SK-N-SH treated with all-trans-retinoic acid at 6 μM for 48 hours (cell line): ENCODE results near the gene CAPN10.

Experiments used
- ATAC-seq: fragments of 200-7000 bp; cut with Tn5 transposase; 3 replicates; pipeline ENCODE4 v1.9.1; 2020; ENCODE audit warnings: mild to moderate bottlenecking, moderate library complexity
- BACH2 ChIP-seq: fragments of 250-450 bp; sonication (Bioruptor Pico); IDR thresholded peaks from 2 replicates; pipeline ENCODE4 v1.9.0; 2021; ENCODE audit warnings: mild to moderate bottlenecking, borderline replicate concordance
- CSDC2 ChIP-seq: fragments of 250-450 bp; sonication (Bioruptor Pico); IDR thresholded peaks from 2 replicates; pipeline ENCODE4 v1.5.0; 2020; ENCODE audit warnings: mild to moderate bottlenecking, moderate library complexity
- ESRRG ChIP-seq: fragments of 250-450 bp; sonication (Bioruptor Pico); IDR thresholded peaks from 2 replicates; pipeline ENCODE4 v1.6.1; 2021; ENCODE audit warnings: mild to moderate bottlenecking
- GLIS3 ChIP-seq: fragments of 250-450 bp; sonication (Bioruptor Pico); IDR thresholded peaks from 2 replicates; pipeline ENCODE4 v1.5.0; 2020; ENCODE audit warnings: mild to moderate bottlenecking, moderate library complexity
- ISL1 ChIP-seq: fragments of 250-450 bp; sonication (Bioruptor Pico); IDR thresholded peaks from 2 replicates; pipeline ENCODE4 v2.1.2; 2022; ENCODE audit warnings: mild to moderate bottlenecking, moderate library complexity
- OSR1 ChIP-seq: fragments of 250-450 bp; sonication (Bioruptor Pico); IDR thresholded peaks from 2 replicates; pipeline ENCODE4 v1.8.0; 2022; ENCODE audit warnings: moderate library complexity, mild to moderate bottlenecking, inconsistent platforms
- PATZ1 ChIP-seq: fragments of 250-450 bp; sonication (Bioruptor Pico); IDR thresholded peaks from 2 replicates; pipeline ENCODE4 v1.8.0; 2020; ENCODE audit warnings: mild to moderate bottlenecking, moderate library complexity, borderline replicate concordance
- RARB ChIP-seq: fragments of 250-450 bp; sonication (Bioruptor Pico); IDR thresholded peaks from 2 replicates; pipeline ENCODE4 v1.8.0; 2021; ENCODE audit warnings: mild to moderate bottlenecking, moderate library complexity
- SNAI2 ChIP-seq: fragments of 250-450 bp; sonication (Bioruptor Pico); IDR thresholded peaks from 2 replicates; pipeline ENCODE4 v1.5.0; 2020; ENCODE audit warnings: mild to moderate bottlenecking, moderate library complexity
- TCF4 ChIP-seq: fragments of 250-450 bp; sonication (Bioruptor Pico); IDR thresholded peaks from 2 replicates; pipeline ENCODE4 v1.8.0; 2021; ENCODE audit warnings: mild to moderate bottlenecking, moderate library complexity, borderline replicate concordance
- TOX ChIP-seq: fragments of 250-450 bp; sonication (Bioruptor Pico); IDR thresholded peaks from 2 replicates; pipeline ENCODE4 v1.8.0; 2021; ENCODE audit warnings: mild to moderate bottlenecking, moderate library complexity, borderline replicate concordance
- TSHZ2 ChIP-seq: fragments of 250-450 bp; sonication (Bioruptor Pico); IDR thresholded peaks from 2 replicates; pipeline ENCODE4 v1.5.0; 2020; ENCODE audit warnings: mild to moderate bottlenecking, moderate library complexity
- ZC3H10 ChIP-seq: fragments of 250-450 bp; sonication (Bioruptor Pico); IDR thresholded peaks from 2 replicates; pipeline ENCODE4 v1.5.1; 2021; ENCODE audit warnings: mild to moderate bottlenecking, moderate library complexity
- ZFP3 ChIP-seq: fragments of 250-450 bp; sonication (Bioruptor Pico); IDR thresholded peaks from 2 replicates; pipeline ENCODE4 v1.5.0; 2020; ENCODE audit warnings: mild to moderate bottlenecking, moderate library complexity
- ZFP30 ChIP-seq: fragments of 450-650 bp; formaldehyde crosslinking; IDR thresholded peaks from 2 replicates; pipeline ENCODE4 v1.5.0; 2022; ENCODE audit warnings: mild to moderate bottlenecking, moderate library complexity
- ZNF565 ChIP-seq: fragments of 450-650 bp; formaldehyde crosslinking; conservative IDR thresholded peaks from 2 replicates; pipeline ENCODE4 v1.5.0; 2020; ENCODE audit warnings: low read depth, mild to moderate bottlenecking, moderate library complexity
- ZNF70 ChIP-seq: fragments of 450-650 bp; formaldehyde crosslinking; IDR thresholded peaks from 2 replicates; pipeline ENCODE4 v1.5.0; 2020; ENCODE audit warnings: mild to moderate bottlenecking, moderate library complexity
- ZNF8 ChIP-seq: fragments of 450-650 bp; formaldehyde crosslinking; IDR thresholded peaks from 2 replicates; pipeline ENCODE4 v1.5.0; 2020; ENCODE audit warnings: mild to moderate bottlenecking, moderate library complexity
- TF ChIP-seq, protein P1 (sequence below): fragments of 250-450 bp; sonication (Bioruptor Pico); IDR thresholded peaks from 2 replicates; pipeline ENCODE4 v1.8.0; 2021; ENCODE audit warnings: low read depth, mild to moderate bottlenecking, moderate library complexity, borderline replicate concordance
- TF ChIP-seq, protein P2 (sequence below): fragments of 250-450 bp; sonication (Bioruptor Pico); IDR thresholded peaks from 2 replicates; pipeline ENCODE4 v1.5.1; 2021; ENCODE audit warnings: mild to moderate bottlenecking, moderate library complexity

The CAPN10 gene

DNA sequence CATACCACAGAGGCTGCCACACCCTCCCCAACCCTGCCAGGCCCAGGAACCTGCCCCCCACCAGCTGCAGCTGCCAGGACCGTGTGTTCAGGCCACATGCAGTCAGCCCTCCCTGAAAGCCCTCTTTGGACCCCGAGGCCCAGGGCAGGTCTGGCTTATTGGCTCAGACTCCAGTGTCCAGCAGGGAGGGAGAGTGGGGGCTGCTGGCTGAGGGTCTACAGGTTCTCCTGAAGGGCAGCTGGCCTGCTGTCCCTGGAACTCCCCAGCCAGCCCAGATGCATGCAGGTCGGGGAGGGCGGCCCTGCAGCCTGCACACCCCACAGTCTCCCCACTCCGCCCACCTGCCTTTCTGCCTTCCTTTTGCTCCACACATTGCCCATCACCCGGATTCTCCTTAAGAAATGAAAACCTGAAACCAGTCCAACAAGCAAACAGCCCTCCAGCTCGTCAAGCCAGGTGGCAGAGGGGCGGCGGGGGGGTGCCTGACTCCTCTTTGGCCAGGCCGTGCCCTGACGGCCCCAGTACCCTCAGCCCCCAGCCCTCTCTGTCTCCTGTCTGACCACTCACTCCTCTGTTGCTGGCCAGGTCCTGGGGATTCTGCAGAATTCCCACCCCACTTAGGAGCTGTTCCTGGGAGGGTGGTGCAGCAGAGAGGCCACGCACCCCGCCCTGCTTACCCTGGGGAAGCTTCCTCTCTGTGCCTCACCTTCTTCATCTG, 56.7 kb downstream of the CAPN10 start:
- ATAC-seq = no peak
- no peak for TF ChIP-seq TSHZ2 (CRISPR knock-in tag)
- no peak for TF ChIP-seq ZNF565 (CRISPR knock-in tag)
- TF ChIP-seq ESRRG (CRISPR knock-in tag) = no peak
- no peak for TF ChIP-seq RARB (CRISPR knock-in tag)
- no peak for TF ChIP-seq GLIS3
- no peak for TF ChIP-seq ZFP30 (CRISPR knock-in tag)
- TF ChIP-seq ISL1 (CRISPR knock-in tag) = no peak
- TF ChIP-seq ZNF70 (CRISPR knock-in tag) = no peak
- no peak for TF ChIP-seq TOX (CRISPR knock-in tag)
- no peak for TF ChIP-seq TCF4 (CRISPR knock-in tag)
- TF ChIP-seq OSR1 = no peak
- TF ChIP-seq, protein P1, sequence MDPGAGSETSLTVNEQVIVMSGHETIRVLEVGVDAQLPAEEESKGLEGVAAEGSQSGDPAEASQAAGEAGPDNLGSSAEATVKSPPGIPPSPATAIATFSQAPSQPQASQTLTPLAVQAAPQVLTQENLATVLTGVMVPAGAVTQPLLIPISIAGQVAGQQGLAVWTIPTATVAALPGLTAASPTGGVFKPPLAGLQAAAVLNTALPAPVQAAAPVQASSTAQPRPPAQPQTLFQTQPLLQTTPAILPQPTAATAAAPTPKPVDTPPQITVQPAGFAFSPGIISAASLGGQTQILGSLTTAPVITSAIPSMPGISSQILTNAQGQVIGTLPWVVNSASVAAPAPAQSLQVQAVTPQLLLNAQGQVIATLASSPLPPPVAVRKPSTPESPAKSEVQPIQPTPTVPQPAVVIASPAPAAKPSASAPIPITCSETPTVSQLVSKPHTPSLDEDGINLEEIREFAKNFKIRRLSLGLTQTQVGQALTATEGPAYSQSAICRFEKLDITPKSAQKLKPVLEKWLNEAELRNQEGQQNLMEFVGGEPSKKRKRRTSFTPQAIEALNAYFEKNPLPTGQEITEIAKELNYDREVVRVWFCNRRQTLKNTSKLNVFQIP (CRISPR knock-in tag) = no peak
- TF ChIP-seq, protein P2, sequence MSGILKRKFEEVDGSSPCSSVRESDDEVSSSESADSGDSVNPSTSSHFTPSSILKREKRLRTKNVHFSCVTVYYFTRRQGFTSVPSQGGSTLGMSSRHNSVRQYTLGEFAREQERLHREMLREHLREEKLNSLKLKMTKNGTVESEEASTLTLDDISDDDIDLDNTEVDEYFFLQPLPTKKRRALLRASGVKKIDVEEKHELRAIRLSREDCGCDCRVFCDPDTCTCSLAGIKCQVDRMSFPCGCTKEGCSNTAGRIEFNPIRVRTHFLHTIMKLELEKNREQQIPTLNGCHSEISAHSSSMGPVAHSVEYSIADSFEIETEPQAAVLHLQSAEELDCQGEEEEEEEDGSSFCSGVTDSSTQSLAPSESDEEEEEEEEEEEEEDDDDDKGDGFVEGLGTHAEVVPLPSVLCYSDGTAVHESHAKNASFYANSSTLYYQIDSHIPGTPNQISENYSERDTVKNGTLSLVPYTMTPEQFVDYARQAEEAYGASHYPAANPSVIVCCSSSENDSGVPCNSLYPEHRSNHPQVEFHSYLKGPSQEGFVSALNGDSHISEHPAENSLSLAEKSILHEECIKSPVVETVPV (CRISPR knock-in tag) = no peak
- TF ChIP-seq BACH2 (CRISPR knock-in tag) = no peak
- TF ChIP-seq CSDC2 (CRISPR knock-in tag) = no peak
- no peak for TF ChIP-seq ZC3H10
- TF ChIP-seq SNAI2 (CRISPR knock-in tag) = no peak
- TF ChIP-seq ZNF8 = no peak
- TF ChIP-seq, all 23 proteins: peak for 0

- ATAC-seq = no peak
- TF ChIP-seq GLIS3 = no peak
- no peak for TF ChIP-seq ZNF8
- no peak for TF ChIP-seq PATZ1 (CRISPR knock-in tag)
Measured at GRCh38 chr2:240643811-240644150, 57.2 kb downstream of the CAPN10 start.

DNA sequence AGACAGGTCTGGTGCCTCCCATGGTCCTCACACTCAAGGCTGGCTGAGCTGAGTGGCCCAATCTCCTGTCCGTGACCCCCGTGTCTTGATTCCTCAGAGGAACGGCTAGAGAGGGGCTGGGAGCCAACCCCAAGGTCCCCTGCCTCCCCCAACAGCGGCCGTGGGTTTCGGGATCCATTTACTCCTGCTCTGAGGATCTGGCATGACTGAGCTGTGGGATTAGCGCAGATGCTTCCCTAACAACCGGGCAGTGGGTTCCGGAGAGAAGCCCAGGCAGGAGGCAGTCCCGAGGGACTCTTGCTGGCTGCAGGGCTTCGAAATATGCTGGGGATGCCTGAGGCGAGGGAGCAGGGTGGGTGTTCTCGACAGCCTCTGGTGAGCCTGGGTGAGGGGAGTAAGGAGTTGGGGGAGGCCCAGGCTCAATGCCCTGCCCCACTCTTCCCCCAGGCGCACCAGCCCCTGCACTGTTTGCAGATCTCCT, 57.7 kb downstream of the CAPN10 start:
- ATAC-seq = no peak
- TF ChIP-seq, protein P2 (CRISPR knock-in tag) = no peak
- TF ChIP-seq TOX (CRISPR knock-in tag) = no peak
- no peak for TF ChIP-seq TCF4 (CRISPR knock-in tag)
- TF ChIP-seq CSDC2 (CRISPR knock-in tag) = no peak
- no peak for TF ChIP-seq GLIS3
- TF ChIP-seq RARB (CRISPR knock-in tag) = no peak
- no peak for TF ChIP-seq ZFP3 (CRISPR knock-in tag)
- no peak for TF ChIP-seq ZNF565 (CRISPR knock-in tag)
- no peak for TF ChIP-seq ZC3H10
- TF ChIP-seq, all 23 proteins: peak for 0
